C4-2B (cell line): Measurements from ENCODE around the gene NRG3.

Experiments used
- CTCF ChIP-seq: fragments of 450-650 bp; conservative IDR thresholded peaks from 2 replicates; pipeline ENCODE4 v1.5.1; 2017; ENCODE audit warnings: mild to moderate bottlenecking
- ZFX ChIP-seq: fragments of 450-650 bp; IDR thresholded peaks from 2 replicates; pipeline ENCODE4 v1.6.1; 2017

GRCh38 chr10:82888809-82889455 lies 1013.9 kb downstream of the NRG3 start:
- no peak for TF ChIP-seq CTCF
- no peak for TF ChIP-seq ZFX
